ENCODE measurements around the gene SERPING1. TPM values are rescaled to one million over a fixed set of nuclear protein-coding genes. Genes with fewer than 3 reads are reported as not detected.

The SERPING1 gene
- total RNA-seq, 4 donors from 2014 or later: 39.3 to 742 (median 362) TPM

- intact Hi-C loops (cut with DNase I; ENCODE audit: low total_unique reads): loop anchor here (10.0 kb wide), 1 partner anchor 47 kb away; the partner anchor contains the start of gene YPEL4
Observed at GRCh38 chr11:57597916-57598830, 688 bp downstream of the SERPING1 start.

DNA sequence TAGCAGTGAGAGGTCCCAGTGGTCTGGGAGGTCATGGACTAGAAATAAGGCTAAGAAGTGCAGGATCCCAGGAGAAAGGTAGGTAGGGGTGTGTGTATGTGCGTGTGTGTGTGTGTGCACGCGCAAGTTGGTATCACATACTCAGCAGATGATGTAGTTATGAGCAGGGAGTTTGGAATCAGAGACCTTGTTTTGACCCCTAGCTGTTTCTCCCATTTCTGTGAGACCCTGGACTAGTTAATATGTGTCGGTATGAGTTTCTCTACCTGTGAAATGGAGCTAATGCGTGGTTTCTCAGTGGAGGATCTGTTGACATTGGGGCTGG, 1.3 kb downstream of the SERPING1 start:
- intact Hi-C loops (cut with DNase I; ENCODE audit: low total_unique reads): loop anchor here (10.0 kb wide), 1 partner anchor 46 kb away; the partner anchor contains the start of gene YPEL4
- TF ChIP-seq CTCF (IDR thresholded peaks at IDR 0.05): no peak
- no peak for TF ChIP-seq POLR2A (IDR thresholded peaks at IDR 0.05)

More at GRCh38 chr11:57597916-57598830, 688 bp downstream of the SERPING1 start:
- Histone ChIP-seq H3K36me3 (no peaks in the 10 kb centered on the region), H3K4me3 (peak overlapping the region; percentile 73 to 84), H3K9me3 (no peaks in the 10 kb centered on the region), H3K27me3 (no peaks in the 10 kb centered on the region), H3K27ac (peak overlapping the region; percentile 99), H3K4me1 (peaks cover 0 to 4% of the 10 kb centered on the region in 2 donors)
- TF ChIP-seq POLR2A (IDR thresholded peaks at IDR 0.05) (peak; percentile 31 to 44), CTCF (IDR thresholded peaks at IDR 0.05) (no peak)
- DNase-seq: peak; percentile 91

GRCh38 chr11:57599381-57599780, 1.9 kb downstream of the SERPING1 start:
- no peaks in the 10 kb centered on the region for H3K9me3 ChIP-seq
- peak overlapping the region; percentile 99 for H3K27ac ChIP-seq
- H3K27me3 ChIP-seq: no peaks in the 10 kb centered on the region
- H3K4me3 ChIP-seq: peak overlapping the region in 1 of 2 donors; percentile 84
- H3K36me3 ChIP-seq: no peaks in the 10 kb centered on the region
- TF ChIP-seq POLR2A (IDR thresholded peaks at IDR 0.05): no peak
- no peak for TF ChIP-seq CTCF (IDR thresholded peaks at IDR 0.05)
- DNase-seq: no peak
- intact Hi-C loops (cut with DNase I; ENCODE audit: low total_unique reads): loop anchor here (10.0 kb wide), 1 partner anchor 45 kb away; the partner anchor contains the start of gene YPEL4
- peaks cover 0 to 4% of the 10 kb centered on the region in 2 donors for H3K4me1 ChIP-seq

More for the DNA sequence above, 1.3 kb downstream of the SERPING1 start:
- peak; percentile 42 to 51 for DNase-seq
- H3K27ac ChIP-seq: peak overlapping the region; percentile 99
- no peaks in the 10 kb centered on the region for H3K27me3 ChIP-seq
- H3K4me3 ChIP-seq: peak overlapping the region; percentile 73 to 84
- no peaks in the 10 kb centered on the region for H3K9me3 ChIP-seq
- H3K36me3 ChIP-seq: no peaks in the 10 kb centered on the region
- H3K4me1 ChIP-seq: peaks cover 0 to 4% of the 10 kb centered on the region in 2 donors

DNA sequence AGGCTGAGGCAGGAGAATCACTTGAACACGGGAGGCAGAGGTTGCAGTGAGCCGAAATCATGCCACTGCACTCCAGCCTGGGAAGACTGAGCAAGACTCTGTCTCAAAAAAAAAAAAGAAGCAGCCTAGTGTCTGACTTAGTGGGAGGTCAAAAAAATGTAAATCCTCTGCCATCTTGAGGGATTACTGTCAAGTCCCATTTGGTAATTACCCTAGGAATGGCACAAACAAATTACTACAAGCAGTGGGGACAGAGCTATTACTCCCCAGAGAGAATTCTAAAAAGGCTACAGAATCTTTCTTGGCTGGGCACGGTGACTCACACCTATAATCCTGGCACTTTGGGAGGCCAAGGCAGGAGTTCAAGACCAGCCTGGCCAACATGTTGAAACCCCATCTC, 3.8 kb downstream of the SERPING1 start:
- TF ChIP-seq CTCF (IDR thresholded peaks at IDR 0.05) (no peak), POLR2A (IDR thresholded peaks at IDR 0.05) (no peak)
- H3K27ac ChIP-seq: no peak overlapping the region

More for the DNA sequence above, 3.8 kb downstream of the SERPING1 start:
- no peaks in the 10 kb centered on the region for H3K36me3 ChIP-seq
- H3K4me3 ChIP-seq: no peak overlapping the region
- no peaks in the 10 kb centered on the region for H3K4me1 ChIP-seq
- DNase-seq: no peak
- intact Hi-C loops (cut with DNase I; ENCODE audit: low total_unique reads): loop anchor here (5.0 kb wide), 1 partner anchor 34 kb away; the partner anchor contains the start of gene UBE2L6
- no peaks in the 10 kb centered on the region for H3K27me3 ChIP-seq
- H3K9me3 ChIP-seq: no peaks in the 10 kb centered on the region

All from uterus (tissue), 4 donors.